HG03280 (cell line): ENCODE data around the gene C11orf87.

ENCODE experiments used
- ATAC-seq: cut with Tn5 transposase; IDR thresholded peaks from one replicate; pipeline ENCODE4 v1.9.1; 2021; ENCODE audit warnings: mild to moderate bottlenecking, moderate library complexity; ENCODE audit not compliant: unreplicated experiment

C11orf87 gene

DNA sequence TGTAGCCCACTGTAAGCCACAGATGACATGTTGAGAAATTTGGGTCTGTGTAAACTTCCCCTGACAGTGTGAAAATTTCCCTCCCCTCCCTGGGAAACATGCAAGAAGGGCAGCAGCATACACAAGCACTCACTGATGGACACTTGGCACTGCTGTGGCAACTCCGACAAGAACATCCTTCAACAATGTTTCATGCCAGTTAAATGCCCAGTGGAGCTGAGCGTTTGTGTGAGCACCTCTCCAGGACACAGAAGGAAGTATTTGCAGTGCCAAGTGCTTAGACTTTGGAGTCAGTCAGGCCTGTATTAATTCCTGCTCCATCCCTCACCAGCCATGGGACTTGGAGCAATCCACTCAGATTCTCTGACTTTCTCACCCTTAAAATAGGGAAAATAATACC lies 17.7 kb downstream of the C11orf87 start:
- no peak for ATAC-seq

DNA sequence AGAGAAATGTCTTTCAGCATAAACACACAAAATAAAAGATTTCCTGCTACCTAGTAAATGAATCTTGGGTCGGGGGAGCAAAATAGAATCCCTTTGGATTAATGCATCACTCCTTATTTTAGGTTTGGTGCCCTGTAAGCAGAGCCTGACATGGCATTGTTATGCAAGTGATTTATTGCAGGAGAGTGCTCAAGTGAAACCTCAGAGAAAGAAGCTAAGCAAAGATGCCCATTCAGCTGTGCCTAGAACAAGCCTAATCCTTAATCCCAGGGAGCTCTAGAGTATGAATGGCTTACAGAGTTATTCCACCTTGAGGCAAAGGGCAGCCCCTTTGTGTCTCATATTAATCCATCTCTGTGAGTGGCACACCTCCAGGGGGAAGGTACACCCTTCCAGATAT lies 21.1 kb downstream of the C11orf87 start:
- ATAC-seq = no peak

DNA sequence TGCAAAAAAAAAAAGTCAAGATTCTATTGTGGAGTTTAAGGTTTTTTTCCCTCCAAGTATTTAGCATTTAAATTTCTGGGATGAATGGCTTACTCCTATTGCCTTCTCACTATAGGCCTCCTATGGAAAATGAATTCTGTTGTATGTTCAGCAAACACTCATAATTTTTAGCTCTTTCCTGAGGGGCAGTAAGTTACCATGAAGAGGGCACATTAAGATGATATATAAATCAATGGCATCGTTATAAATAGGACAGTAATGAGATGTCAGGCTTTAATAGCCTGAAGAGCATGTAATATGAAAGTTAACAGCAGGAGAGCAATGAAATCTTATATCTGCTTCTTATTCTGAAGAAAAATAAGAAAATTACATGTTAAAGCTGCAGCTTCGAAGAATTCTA lies 32.9 kb downstream of the C11orf87 start:
- no peak for ATAC-seq
